T-helper 9 cell (primary cell): Measurements from ENCODE around the gene TSPAN4.

Experiments
- DNase-seq: peaks from one replicate; pipeline ENCODE4 v3.0.0-alpha.2; 2020

TSPAN4 gene

DNA sequence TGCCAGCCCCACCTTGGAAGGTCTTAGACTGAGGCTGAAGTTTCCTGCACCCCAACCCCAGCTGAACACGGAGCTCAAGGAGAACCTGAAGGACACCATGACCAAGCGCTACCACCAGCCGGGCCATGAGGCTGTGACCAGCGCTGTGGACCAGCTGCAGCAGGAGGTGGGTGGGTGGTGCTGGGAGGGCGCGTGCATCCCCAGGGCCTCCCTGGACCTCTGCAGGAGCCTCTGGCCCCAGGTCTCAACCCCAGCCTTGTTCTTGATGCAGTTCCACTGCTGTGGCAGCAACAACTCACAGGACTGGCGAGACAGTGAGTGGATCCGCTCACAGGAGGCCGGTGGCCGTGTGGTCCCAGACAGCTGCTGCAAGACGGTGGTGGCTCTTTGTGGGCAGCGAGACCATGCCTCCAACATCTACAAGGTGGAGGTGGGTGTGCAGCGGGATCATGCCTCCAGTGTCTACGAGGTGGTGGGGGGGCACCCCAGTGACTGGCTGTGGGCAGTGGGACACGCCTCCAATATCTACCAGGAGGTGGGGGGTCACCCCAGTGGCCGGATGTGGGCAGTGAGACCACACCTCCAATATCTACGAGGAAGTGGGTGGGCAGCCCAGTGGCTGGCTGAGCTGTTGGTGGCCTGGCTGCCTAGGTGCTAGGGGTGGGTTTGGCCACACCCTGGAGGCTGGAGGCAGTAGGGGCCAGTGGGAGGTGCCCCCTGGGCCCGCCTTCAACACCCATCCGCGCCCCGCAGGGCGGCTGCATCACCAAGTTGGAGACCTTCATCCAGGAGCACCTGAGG lies 5.3 kb upstream of the TSPAN4 start:
- no peak for DNase-seq

GRCh38 chr11:837990-838307 lies 4.7 kb upstream of the TSPAN4 start:
- DNase-seq = no peak

DNA sequence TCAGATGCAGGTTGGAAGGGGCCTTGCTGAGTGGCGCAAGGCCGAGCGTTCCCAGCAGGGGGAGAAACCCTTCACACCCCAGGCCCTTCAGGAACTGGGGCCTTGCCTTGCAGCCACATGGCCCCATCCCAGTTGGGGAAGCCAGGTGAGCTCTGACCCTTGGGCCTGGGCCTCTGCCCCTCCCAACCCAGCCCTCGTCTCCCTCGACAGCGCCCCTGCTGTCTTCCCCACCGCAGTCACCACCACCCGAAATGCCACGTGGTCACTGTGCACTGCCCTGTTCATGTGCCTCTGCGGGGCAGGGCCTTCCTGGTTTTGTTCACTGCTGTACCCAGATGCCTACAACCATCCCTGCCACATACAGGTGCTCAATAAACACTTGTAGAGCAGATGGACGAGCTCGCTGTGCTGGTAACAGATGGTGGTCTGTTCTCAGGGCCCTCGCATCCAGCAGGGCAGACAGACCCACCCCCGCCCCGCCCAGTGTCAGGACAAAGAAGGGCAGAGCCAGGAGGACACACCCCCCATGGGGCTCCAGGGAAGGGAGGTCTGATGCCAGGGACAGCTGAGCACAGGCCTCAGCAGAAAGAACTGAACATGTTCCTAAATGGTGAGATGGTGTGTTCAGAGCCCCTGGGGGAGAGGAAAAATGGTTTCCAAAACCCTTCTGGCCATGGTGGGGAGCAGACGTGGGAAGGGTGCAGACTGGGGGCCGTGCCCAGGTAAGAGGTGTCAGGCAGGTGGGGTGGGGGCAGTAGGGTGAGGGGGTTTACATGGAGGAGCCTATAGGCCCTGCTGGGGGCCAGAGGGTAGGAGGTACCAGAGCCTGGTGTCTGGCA lies 4.0 kb upstream of the TSPAN4 start:
- no peak for DNase-seq

GRCh38 chr11:839280-839623 lies 3.4 kb upstream of the TSPAN4 start:
- no peak for DNase-seq

DNA sequence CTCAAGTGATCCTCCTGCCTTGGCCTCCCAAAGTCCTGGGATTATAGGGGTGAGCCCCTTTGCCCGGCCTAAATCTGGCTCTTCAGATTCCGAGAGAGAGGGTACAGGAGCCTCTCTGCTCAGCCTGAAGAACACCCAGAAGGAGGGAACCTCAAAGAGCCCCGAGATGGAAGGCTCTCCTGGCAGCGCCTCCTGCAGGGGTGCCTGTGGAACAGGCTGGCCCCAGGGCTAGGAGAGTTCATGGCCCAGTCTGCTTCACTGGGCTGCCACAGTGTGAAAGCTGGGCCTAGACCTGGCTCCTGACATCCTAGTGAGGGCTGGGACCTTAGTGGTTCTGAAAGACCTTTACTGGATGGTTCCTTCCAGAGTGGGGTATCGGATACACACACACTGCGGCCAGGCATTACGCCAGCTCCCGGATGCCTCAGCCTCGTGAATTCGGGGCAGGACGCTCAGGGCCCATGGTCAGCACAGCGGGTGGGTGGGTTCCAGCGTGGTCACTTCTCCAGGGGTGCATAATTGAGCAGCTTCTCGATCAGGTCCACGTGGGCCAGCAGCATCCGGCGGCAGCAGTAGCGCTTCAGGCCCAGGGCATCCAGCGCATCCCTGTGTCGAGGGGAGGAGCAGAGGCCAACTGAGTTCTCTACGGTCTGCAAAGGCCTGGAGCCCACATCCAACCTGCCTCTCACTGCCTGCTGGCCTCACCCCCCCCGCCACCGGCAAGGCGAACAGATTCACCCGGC lies 2.6 kb upstream of the TSPAN4 start:
- no peak for DNase-seq

DNA sequence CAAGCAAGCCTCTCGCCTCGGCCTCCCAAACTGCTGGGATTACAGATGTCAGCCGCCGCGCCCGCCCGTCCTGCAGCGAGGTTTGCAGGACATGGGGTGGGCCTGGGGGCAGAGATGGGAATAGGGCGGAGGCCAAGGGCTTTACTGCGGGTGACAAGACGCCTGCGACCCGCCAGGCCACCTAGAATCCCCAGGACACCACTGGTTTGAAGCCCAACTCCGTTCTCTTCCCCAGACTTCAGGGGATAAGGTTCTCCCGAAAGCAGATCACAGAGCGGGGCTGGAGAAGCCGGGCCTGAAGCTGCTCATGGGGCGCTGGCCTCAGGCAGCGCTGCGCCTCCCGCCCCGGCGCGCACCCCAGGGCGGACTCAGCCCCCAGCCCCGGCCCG lies 677 bp upstream of the TSPAN4 start:
- DNase-seq = no peak

DNA sequence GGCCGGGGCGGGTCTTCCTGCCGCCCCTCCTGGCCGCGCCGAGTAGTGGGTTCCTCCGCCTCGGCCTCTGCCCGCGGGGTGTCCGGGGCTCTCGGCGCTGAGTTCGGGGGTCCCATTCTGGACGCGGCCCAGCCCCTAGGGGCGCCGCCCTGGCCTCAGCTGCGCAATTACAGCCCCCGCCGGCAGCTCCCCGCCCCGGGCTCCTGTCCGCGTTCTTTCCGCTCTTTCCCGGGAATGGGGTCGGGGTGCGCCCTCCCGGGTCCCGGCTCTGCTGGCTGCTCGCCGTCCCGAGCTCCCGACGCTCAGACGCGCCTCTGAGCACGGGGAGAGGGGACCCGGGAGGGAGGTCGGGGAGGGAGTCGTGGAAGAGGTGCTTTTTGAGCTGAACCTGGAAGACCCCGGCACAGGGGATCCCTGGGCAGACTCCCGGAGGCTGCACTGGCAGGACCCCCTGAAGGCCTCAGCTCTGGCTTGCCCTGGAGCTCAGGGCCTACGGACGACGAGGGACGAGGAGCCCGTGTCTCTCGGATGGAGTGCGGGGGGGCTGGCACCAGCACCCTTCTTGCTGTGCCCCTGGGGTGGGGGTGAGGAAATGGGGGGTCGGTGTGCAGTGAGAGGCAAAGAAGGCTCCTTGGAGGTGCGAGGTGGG lies 558 bp downstream of the TSPAN4 start:
- DNase-seq = no peak

GRCh38 chr11:843818-844692 lies 1.4 kb downstream of the TSPAN4 start:
- DNase-seq = no peak

DNA sequence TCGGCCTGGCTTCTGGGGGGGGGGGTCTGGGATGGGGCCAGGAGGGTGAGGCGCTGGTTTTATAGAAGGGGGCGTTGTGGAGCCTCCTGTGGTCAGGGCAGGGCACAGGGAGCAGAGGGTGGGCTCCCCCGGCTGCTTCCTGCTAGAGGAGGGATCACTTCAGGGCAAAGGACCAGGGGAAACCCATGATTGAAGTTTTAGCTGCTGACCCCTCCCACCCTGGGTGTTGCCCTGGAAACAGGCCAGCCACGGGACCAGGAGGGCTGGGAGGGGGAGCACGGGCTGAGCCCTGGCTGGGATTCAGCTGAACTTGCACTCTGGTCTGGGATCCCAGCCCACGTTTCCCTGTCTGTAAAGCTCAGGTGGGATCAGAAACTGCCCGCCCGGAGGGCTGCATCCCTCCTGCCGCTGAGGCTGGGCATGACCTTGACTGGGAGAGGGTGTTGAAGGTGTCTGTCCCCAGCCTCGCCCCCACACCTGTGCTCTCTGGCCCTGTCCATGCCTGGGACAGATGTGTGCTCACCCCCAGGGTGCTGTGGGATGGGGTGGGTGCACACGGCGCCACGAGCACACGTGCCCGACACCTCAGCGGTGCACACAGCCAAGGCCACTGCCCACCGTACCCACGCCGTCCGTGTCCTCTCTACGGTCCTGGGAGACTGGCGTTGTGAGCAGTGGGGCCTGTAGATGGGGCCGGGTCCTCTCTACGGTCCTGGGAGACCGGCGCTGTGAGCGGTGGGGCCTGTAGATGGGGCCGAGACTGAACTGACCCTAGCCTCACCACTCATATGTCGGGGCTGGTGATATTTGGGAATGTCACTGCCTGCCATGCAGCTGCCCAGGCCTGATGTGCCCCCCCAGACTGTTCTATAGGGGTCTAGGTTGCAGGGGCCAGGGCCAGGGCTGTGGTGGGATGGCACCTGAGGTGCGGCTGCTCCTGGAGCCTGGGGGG lies 2.3 kb downstream of the TSPAN4 start:
- DNase-seq = no peak

DNA sequence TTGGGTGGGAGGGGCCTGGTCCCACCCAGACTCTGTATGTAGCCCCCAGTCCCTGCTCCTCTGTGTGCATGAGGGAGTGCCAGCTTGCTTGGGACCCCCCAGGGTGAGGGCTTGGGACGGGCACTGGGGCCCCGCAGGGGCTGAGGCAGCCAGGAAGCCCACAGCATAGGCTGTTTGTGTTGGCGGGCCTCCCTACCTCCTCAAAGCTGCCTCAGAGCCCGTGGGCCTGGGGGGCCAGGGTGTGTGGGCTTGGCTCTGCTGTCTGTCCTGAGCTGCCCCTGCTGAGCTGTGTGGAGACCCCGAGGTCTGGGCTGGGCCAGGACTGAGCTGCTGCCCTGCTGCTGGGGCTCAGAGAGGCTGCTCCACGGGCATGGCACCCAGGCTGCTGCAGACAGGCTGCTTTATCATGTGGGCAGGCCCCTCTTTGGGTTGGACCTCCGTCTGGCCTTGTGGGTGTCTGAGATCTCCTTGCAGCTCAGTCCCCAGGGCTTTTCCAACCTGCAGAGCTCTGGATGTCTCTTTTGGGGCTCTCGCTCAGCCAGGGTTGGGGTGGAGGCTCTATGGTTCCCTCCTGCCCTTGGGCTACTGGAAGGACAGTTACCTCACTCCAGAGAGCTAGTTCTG lies 3.3 kb downstream of the TSPAN4 start:
- no peak for DNase-seq

GRCh38 chr11:846496-847098 lies 3.9 kb downstream of the TSPAN4 start:
- no peak for DNase-seq

DNA sequence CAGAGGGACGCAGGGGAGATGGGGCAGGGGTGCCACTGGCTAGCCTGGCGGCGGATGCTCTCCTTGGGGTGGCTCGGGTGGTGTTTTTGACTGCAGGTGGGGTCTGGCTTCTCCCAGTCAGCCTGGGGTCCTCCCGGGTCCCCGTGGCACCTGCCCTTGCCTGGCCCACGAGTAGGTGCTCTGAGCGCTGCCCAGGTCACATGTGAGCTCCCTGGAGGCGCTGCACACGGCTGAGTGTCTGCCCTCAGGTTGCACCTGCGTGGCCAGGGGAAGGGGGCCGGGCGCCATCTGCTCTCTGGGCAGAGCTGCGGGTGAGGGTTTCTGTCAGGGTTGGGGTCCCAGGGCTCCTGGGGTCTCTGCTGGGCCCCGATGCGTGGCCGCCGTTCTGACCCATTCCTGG lies 5.2 kb downstream of the TSPAN4 start:
- no peak for DNase-seq

DNA sequence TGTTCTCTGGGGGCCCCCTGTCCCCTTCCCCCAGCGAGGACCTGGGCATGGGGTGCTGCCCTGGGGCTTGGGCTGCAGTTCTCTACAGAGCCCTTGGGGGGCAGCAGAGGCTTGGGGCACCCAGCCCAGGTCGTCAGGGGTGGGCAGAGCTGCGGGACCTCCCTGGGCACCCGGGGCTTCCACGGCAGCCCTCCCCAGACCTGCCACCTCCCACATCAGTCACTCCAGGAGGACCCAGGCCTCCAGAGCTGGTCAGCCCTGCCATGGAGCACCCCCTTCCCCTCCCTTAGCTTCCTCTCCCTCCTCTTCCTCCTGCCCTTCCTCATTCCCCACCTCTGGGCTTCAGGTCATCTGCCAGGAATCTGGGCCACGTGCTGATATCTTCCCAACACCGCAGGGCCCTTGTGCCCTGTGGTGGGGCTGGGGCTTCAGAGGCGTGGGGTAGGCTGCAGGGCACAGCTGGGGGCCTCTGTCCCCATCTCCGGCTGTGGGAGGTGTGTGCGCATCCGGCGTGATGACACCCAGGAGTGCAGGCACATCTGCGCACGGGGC lies 5.8 kb downstream of the TSPAN4 start:
- DNase-seq = peak; percentile 62

- no peak for DNase-seq
Measured at GRCh38 chr11:849104-849824, 6.6 kb downstream of the TSPAN4 start.

GRCh38 chr11:849951-850774 lies 7.5 kb downstream of the TSPAN4 start:
- no peak for DNase-seq

GRCh38 chr11:850775-851763 lies 8.4 kb downstream of the TSPAN4 start:
- no peak for DNase-seq

DNA sequence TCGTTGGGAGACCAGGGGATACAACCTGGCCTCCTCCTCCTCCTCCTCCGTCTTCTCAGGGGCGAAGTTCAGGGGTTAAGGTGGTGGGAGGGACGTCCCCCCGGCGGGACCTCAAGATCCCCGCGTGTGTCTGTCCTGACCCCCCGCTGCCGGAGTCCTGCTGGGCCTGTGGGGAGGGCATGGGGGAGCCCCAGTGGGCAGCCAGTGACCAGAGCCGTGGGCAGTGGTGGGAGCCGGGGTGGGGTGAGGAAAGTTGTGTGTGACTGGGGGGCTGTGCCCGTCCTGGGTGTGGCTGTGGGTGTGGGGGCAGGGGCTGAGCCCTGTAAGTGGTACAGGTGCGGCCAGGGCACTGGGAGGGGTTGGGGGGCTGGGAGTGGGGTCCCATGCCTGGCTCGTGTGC lies 10.1 kb downstream of the TSPAN4 start:
- DNase-seq = no peak
